Fibroblast of villous mesenchyme (primary cell): ENCODE results near the gene PACS1. TPM values are rescaled to one million over a fixed set of nuclear protein-coding genes. Genes with fewer than 3 reads are reported as not detected.
"Not testable (repeated sequence)": the region's sequence is repeated elsewhere in the genome, so short reads cannot be mapped to it uniquely, and the experiment has no call there.

Experiments
- DNase-seq: peaks from one replicate; pipeline ENCODE4 v3.0.0-alpha.2; 2010; ENCODE audit warnings: low read depth
- H3K4me3 ChIP-seq: 2 replicates; pipeline ENCODE4 v1.5.1; 2011; ENCODE audit warnings: low read depth, mild to moderate bottlenecking, low read length
- total RNA-seq: library from RNA; depleted of rRNA; stranded (reverse); fragments of >200 nt; gene quantifications from 2 replicates; pipeline ENCODE4 v1.2.3, GENCODE V29; 2012
- TF ChIP-seq, protein P1 (sequence below): IDR thresholded peaks from 2 replicates; pipeline ENCODE4 v1.5.1; 2012; ENCODE audit warnings: low read depth, mild to moderate bottlenecking, low read length; ENCODE audit not compliant: insufficient read depth

PACS1 gene
- total RNA-seq, 1 donor = 36.7 TPM

DNA sequence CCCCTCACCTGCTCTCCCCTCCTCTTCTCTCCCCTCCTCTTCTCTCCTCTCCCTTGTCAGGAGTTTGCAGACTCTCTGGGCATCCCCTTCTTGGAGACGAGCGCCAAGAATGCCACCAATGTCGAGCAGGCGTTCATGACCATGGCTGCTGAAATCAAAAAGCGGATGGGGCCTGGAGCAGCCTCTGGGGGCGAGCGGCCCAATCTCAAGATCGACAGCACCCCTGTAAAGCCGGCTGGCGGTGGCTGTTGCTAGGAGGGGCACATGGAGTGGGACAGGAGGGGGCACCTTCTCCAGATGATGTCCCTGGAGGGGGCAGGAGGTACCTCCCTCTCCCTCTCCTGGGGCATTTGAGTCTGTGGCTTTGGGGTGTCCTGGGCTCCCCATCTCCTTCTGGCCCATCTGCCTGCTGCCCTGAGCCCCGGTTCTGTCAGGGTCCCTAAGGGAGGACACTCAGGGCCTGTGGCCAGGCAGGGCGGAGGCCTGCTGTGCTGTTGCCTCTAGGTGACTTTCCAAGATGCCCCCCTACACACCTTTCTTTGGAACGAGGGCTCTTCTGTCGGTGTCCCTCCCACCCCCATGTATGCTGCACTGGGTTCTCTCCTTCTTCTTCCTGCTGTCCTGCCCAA lies 206.0 kb downstream of the PACS1 start:
- H3K4me3 ChIP-seq = no peak overlapping the region
- TF ChIP-seq, protein P1, sequence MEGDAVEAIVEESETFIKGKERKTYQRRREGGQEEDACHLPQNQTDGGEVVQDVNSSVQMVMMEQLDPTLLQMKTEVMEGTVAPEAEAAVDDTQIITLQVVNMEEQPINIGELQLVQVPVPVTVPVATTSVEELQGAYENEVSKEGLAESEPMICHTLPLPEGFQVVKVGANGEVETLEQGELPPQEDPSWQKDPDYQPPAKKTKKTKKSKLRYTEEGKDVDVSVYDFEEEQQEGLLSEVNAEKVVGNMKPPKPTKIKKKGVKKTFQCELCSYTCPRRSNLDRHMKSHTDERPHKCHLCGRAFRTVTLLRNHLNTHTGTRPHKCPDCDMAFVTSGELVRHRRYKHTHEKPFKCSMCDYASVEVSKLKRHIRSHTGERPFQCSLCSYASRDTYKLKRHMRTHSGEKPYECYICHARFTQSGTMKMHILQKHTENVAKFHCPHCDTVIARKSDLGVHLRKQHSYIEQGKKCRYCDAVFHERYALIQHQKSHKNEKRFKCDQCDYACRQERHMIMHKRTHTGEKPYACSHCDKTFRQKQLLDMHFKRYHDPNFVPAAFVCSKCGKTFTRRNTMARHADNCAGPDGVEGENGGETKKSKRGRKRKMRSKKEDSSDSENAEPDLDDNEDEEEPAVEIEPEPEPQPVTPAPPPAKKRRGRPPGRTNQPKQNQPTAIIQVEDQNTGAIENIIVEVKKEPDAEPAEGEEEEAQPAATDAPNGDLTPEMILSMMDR = no peak
- DNase-seq = no peak

DNA sequence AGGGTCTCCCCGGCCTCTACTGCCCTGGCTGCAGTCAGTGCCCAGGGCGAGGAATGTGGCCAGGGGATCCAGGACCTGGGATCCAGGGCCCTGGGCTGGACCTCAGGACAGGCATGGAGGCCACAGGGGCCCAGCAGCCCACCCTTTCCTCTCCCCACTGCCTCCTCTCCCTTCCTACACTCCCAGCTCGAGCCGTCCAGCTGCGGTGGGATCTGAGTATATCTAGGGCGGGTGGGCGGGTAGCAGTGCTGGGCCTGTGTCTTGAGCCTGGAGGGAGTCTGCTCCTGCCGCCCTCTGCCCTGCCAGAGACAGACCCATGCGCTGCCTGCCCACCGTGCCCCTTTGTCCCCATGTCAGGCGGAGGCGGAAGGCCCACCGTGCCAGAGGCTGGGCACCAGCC lies 206.5 kb downstream of the PACS1 start:
- DNase-seq, H3K4me3 ChIP-seq: not testable (repeated sequence)

DNA sequence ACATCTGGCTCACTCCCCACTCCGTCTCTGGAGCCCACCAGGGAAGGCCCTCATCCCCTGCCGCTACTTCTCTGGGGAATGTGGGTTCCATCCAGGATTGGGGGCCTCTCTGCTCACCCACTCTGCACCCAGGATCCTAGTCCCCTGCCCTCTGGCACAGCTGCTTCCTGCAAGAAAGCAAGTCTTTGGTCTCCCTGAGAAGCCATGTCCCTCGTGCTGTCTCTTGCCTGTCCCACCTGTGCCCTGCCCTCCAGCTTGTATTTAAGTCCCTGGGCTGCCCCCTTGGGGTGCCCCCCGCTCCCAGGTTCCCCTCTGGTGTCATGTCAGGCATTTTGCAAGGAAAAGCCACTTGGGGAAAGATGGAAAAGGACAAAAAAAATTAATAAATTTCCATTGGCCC lies 207.0 kb downstream of the PACS1 start:
- H3K4me3 ChIP-seq, DNase-seq: not testable (repeated sequence)

GRCh38 chr11:66277471-66278362 lies 207.6 kb downstream of the PACS1 start, which contains the start of gene CNIH2:
TSS of gene CNIH2 (plus strand) at chr11:66278175. CDS start at chr11:66278457, 282 bp downstream.
- TF ChIP-seq, protein P1 = no peak
- DNase-seq = no peak
- H3K4me3 ChIP-seq = peak within 1 kb of the TSS; percentile 40

- DNase-seq = no peak
- TF ChIP-seq, protein P1 = no peak
- H3K4me3 ChIP-seq = no peak overlapping the region
Measured at GRCh38 chr11:66278363-66279091, 208.5 kb downstream of the PACS1 start.

DNA sequence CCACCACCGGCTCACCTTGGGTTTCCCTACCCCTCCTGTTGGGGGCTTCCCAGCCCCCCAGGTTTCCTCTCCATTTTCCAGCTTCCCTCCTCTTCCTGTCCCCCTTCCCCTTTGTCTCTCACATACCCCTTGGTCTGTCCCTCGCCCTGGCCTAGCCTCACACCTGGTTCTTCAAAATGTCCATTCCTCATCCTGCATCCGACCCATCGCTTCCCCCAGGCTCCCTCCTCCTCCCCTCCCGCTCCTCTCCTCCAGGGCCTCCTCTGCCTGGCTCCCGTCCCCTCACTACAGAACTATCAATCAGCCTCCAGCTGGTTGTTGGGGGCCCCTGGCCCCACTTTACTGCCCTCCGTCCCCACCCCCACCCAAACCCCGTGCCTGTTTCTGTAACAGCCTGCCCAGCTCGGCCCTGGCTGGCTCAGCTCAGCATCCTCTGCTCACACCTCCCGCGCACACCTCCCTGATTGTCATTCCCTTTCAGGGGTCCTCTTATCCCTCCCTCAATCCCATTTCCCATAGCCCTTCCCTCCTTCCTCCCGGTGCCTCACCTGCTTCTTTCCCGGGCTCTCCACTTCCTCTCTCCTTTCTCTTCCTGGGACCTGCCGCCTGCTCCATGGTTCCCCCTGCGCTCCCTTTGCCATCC lies 209.1 kb downstream of the PACS1 start:
- DNase-seq = no peak
- H3K4me3 ChIP-seq = no peak overlapping the region
- TF ChIP-seq, protein P1 = no peak

- TF ChIP-seq, protein P1 = no peak
- H3K4me3 ChIP-seq = no peak overlapping the region
- DNase-seq = no peak
Measured at GRCh38 chr11:66280428-66280827, 210.4 kb downstream of the PACS1 start.
